Measurements from ENCODE around the gene ABAT. TPM values are rescaled to one million over a fixed set of nuclear protein-coding genes. Genes with fewer than 3 reads are reported as not detected.

ABAT gene
- total and polyA plus RNA-seq, 10 of the 15 experiments (the other 5 are each of a cell fraction or from before 2014, with no cell fraction given): 1.0 to 10.6 (median 1.9) TPM

DNA sequence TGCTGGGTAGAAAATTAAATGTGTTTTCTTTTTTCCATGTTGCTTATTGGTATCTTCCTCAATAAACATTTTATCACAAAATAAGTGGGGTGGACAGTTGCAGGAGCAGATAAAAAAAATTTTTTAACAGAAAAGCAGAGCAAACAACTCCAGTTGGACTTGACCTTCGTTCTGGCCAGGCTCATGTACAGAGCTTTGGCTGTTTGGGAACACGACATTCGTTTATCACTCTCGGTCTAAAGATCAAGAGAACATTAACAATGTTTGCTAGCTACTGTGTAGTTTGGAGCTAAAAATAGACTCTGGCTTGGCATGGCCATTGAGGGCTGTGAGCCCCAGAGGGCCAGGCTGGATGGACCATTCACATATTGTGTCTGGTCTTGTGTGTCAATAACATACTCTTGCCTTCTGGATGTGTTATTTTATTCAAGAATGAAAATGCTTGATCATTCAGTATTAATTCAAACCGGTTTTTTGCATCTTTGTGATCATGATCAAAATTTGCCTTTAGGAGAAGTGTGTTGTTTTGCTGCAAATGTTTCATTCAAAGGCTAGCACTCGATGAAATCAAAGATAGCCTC is 66.4 kb downstream of the ABAT start:
- no peaks in the 10 kb centered on the region for H3K4me1 ChIP-seq (ENCODE audit: control insufficient read depth, insufficient read depth, low read length)
- WGBS (ENCODE audit: insufficient coverage, insufficient replicate concordance, low lambda C conversion rate, missing lambda C conversion rate): 31% methylated on average over 6 of the region's 6 CpGs
- DNase-seq (ENCODE audit: low read depth, low spot score): no peak
- no peaks in the 10 kb centered on the region for H3K9me3 ChIP-seq (replicated peaks; ENCODE audit: control insufficient read depth, insufficient read depth, low read length)
- H2AFZ ChIP-seq (ENCODE audit: control insufficient read depth, low read depth, low read length): no peak overlapping the region
- ChIA-PET RAD21 (ENCODE audit: unreplicated experiment) (no interaction called here), POLR2A (no interaction called here), CTCF (no interaction called here), SMC1A (ENCODE audit: uncharacterized antibody, unreplicated experiment) (interaction anchor here (0.6 to 1.3 kb wide), 2 partner anchors 11 kb away, joined by 3 to 5 read pairs; no protein-coding TSS in a partner anchor)
- BruUV-seq (replicated peaks): no TSS peak
- H3K4me3 ChIP-seq: no peak overlapping the region
- intact Hi-C loops (cut with micrococcal nuclease; ENCODE audit: unreplicated experiment) (no loop called here), in situ Hi-C loops (cut with MboI) (loop anchor here (25.0 kb wide), 1 partner anchor 354 kb away; no protein-coding TSS in a partner anchor)
- ATAC-seq: no peak
- no peak overlapping the region for H3K4me2 ChIP-seq (ENCODE audit: control insufficient read depth, insufficient read depth)
- H3K9ac ChIP-seq (ENCODE audit: control insufficient read depth, insufficient read depth, low read length): no peak overlapping the region
- H3K27ac ChIP-seq (ENCODE audit: control insufficient read depth, insufficient read depth): no peak overlapping the region
- H4K20me1 ChIP-seq (ENCODE audit: control insufficient read depth, insufficient read depth): no peaks in the 10 kb centered on the region
- no peak for TF ChIP-seq KLF5 (IDR thresholded peaks at IDR 0.05; ENCODE audit: partially characterized antibody)
- TF ChIP-seq NR2C2 (IDR thresholded peaks at IDR 0.05; ENCODE audit: borderline replicate concordance, control insufficient read depth, insufficient read length, low read depth): no peak
- no peak for TF ChIP-seq SMARCA5 (IDR thresholded peaks at IDR 0.05)
- TF ChIP-seq ZNF24 (IDR thresholded peaks at IDR 0.05): no peak
- TF ChIP-seq TARDBP (IDR thresholded peaks at IDR 0.05; ENCODE audit: borderline replicate concordance): no peak
- no peak for TF ChIP-seq BCL11A (IDR thresholded peaks at IDR 0.05; ENCODE audit: low read depth, low read length)
- no peak for TF ChIP-seq RBBP5 (conservative IDR thresholded peaks at IDR 0.05)
- TF ChIP-seq JUND (IDR thresholded peaks at IDR 0.05; ENCODE audit: low read depth, low read length): no peak
- TF ChIP-seq YY1 (IDR thresholded peaks at IDR 0.05; ENCODE audit: low read depth, low read length): no peak
- TF ChIP-seq ASH2L (IDR thresholded peaks at IDR 0.05; ENCODE audit: borderline replicate concordance, low read depth): no peak
- no peak for TF ChIP-seq RELA (IDR thresholded peaks at IDR 0.05; ENCODE audit: borderline replicate concordance, partially characterized antibody)
- no peak for TF ChIP-seq STAT3 (IDR thresholded peaks at IDR 0.05; ENCODE audit: low read depth, low read length)
- TF ChIP-seq, protein P1, sequence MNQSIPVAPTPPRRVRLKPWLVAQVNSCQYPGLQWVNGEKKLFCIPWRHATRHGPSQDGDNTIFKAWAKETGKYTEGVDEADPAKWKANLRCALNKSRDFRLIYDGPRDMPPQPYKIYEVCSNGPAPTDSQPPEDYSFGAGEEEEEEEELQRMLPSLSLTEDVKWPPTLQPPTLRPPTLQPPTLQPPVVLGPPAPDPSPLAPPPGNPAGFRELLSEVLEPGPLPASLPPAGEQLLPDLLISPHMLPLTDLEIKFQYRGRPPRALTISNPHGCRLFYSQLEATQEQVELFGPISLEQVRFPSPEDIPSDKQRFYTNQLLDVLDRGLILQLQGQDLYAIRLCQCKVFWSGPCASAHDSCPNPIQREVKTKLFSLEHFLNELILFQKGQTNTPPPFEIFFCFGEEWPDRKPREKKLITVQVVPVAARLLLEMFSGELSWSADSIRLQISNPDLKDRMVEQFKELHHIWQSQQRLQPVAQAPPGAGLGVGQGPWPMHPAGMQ (IDR thresholded peaks at IDR 0.05; ENCODE audit: borderline replicate concordance): no peak
- no peak for TF ChIP-seq SRF (IDR thresholded peaks at IDR 0.05; ENCODE audit: low read depth in 2 of 2, low read length in 2 of 2)
- TF ChIP-seq MTA2 (IDR thresholded peaks at IDR 0.05; ENCODE audit: low read depth): no peak
- H3K27me3 ChIP-seq (replicated peaks in 1 of 2; ENCODE audit: control insufficient read depth in 2 of 2, insufficient read depth in 2 of 2, low read length in 1 of 2): no peaks in the 10 kb centered on the region
- no peaks in the 10 kb centered on the region for H3K36me3 ChIP-seq (ENCODE audit: control insufficient read depth in 2 of 2, insufficient read depth in 2 of 2, low read length in 1 of 2)
- FAIRE-seq: no peak
- no peaks in the 10 kb centered on the region for H3K79me2 ChIP-seq (ENCODE audit: control insufficient read depth, insufficient read depth, low read length)

Data from GM12878 (cell line).